Measurements from ENCODE around the gene MYO19.

Gene MYO19

GRCh38 chr17:36529121-36529520 is 5.5 kb downstream of the MYO19 start:
- no peak overlapping the region for H3K4me3 ChIP-seq (ENCODE audit: low read depth, low read length)
- no peak for TF ChIP-seq CTCF (IDR thresholded peaks at IDR 0.05; ENCODE audit: low read depth, low read length)

GRCh38 chr17:36527621-36528250 is 6.9 kb downstream of the MYO19 start:
- no peak for TF ChIP-seq CTCF (IDR thresholded peaks at IDR 0.05; ENCODE audit: low read depth, low read length)

GRCh38 chr17:36525888-36526287 is 8.8 kb downstream of the MYO19 start:
- no peak overlapping the region for H3K4me3 ChIP-seq (ENCODE audit: low read depth, low read length)
- TF ChIP-seq CTCF (IDR thresholded peaks at IDR 0.05; ENCODE audit: low read depth, low read length), result no peak

More at GRCh38 chr17:36527621-36528250, 6.9 kb downstream of the MYO19 start:
- no peak overlapping the region for H3K4me3 ChIP-seq (ENCODE audit: low read depth, low read length)

- H3K4me3 ChIP-seq (ENCODE audit: low read depth, low read length), result no peak overlapping the region
- no peak for TF ChIP-seq CTCF (IDR thresholded peaks at IDR 0.05; ENCODE audit: low read depth, low read length)
Measured at GRCh38 chr17:36525113-36525512, 9.6 kb downstream of the MYO19 start.

GRCh38 chr17:36524428-36524876 is 10.2 kb downstream of the MYO19 start:
- TF ChIP-seq CTCF (IDR thresholded peaks at IDR 0.05; ENCODE audit: low read depth, low read length), result no peak
- H3K4me3 ChIP-seq (ENCODE audit: low read depth, low read length), result no peak overlapping the region

- H3K4me3 ChIP-seq (ENCODE audit: low read depth, low read length), result no peak overlapping the region
- TF ChIP-seq CTCF (IDR thresholded peaks at IDR 0.05; ENCODE audit: low read depth, low read length), result no peak
Measured at GRCh38 chr17:36523113-36523512, 11.6 kb downstream of the MYO19 start.

- TF ChIP-seq CTCF (IDR thresholded peaks at IDR 0.05; ENCODE audit: low read depth, low read length), result no peak
- no peak overlapping the region for H3K4me3 ChIP-seq (ENCODE audit: low read depth, low read length)
Measured at GRCh38 chr17:36515837-36516236, 18.8 kb downstream of the MYO19 start.
